HL-60 (cell line): Measurements from ENCODE around the gene ZG16B.

Source experiments
- CTCF ChIP-seq: IDR thresholded peaks from one replicate; pipeline ENCODE4 v1.5.1; 2011; ENCODE audit warnings: low read length, control low read depth, inconsistent platforms; ENCODE audit not compliant: insufficient read depth
- GABPA ChIP-seq: IDR thresholded peaks from 2 replicates; pipeline ENCODE4 v1.6.1; 2012; ENCODE audit warnings: low read depth
- POLR2AphosphoS5 ChIP-seq: IDR thresholded peaks from 2 replicates; pipeline ENCODE4 v1.6.1; 2012; ENCODE audit warnings: low read depth
- REST ChIP-seq: IDR thresholded peaks from 2 replicates; pipeline ENCODE4 v1.6.1; 2012; ENCODE audit warnings: low read depth; ENCODE audit not compliant: insufficient replicate concordance

- TF ChIP-seq POLR2AphosphoS5 (no peak), CTCF (no peak), GABPA (no peak), REST (peak; percentile 88)
Observed at GRCh38 chr16:2827831-2828520, 2.1 kb upstream of the ZG16B start.
